ENCODE results near the gene CUX1.
"Not testable (repeated sequence)": the region's sequence is repeated elsewhere in the genome, so short reads cannot be mapped to it uniquely, and the experiment has no call there.

CUX1 gene

GRCh38 chr7:101817471-101818286 lies at the start of gene CUX1:
CUX1 (plus strand) TSS chr7:101817626; CDS start chr7:101817640, 14 bp downstream.
- DNase-seq (ENCODE audit: low spot score), result no peak

GRCh38 chr7:101768280-101768679 lies 49.1 kb upstream of the CUX1 start:
- DNase-seq (ENCODE audit: low spot score), result no peak

GRCh38 chr7:101770466-101770865 lies 47.0 kb upstream of the CUX1 start:
- DNase-seq (ENCODE audit: low spot score), result no peak

GRCh38 chr7:101772508-101773211 lies 44.8 kb upstream of the CUX1 start:
- DNase-seq (ENCODE audit: low spot score), result no peak

- no peak for DNase-seq (ENCODE audit: low spot score)
Measured at GRCh38 chr7:101775181-101775580, 42.2 kb upstream of the CUX1 start.

- no peak for DNase-seq (ENCODE audit: low spot score)
Measured at GRCh38 chr7:101778026-101778580, 39.3 kb upstream of the CUX1 start.

GRCh38 chr7:101779267-101779666 lies 38.2 kb upstream of the CUX1 start:
- DNase-seq (ENCODE audit: low spot score), result no peak

GRCh38 chr7:101780281-101780680 lies 37.1 kb upstream of the CUX1 start:
- no peak for DNase-seq (ENCODE audit: low spot score)

- no peak for DNase-seq (ENCODE audit: low spot score)
Measured at GRCh38 chr7:101781439-101781838, 36.0 kb upstream of the CUX1 start.

GRCh38 chr7:101782476-101782875 lies 35.0 kb upstream of the CUX1 start:
- DNase-seq (ENCODE audit: low spot score), result no peak

- no peak for DNase-seq (ENCODE audit: low spot score)
Measured at GRCh38 chr7:101782896-101783295, 34.5 kb upstream of the CUX1 start.

- DNase-seq (ENCODE audit: low spot score), result no peak
Measured at GRCh38 chr7:101783381-101784181, 33.8 kb upstream of the CUX1 start.

- no peak for DNase-seq (ENCODE audit: low spot score)
Measured at GRCh38 chr7:101784292-101785127, 32.9 kb upstream of the CUX1 start.

- no peak for DNase-seq (ENCODE audit: low spot score)
Measured at GRCh38 chr7:101787864-101788263, 29.6 kb upstream of the CUX1 start.

GRCh38 chr7:101788517-101788916 lies 28.9 kb upstream of the CUX1 start:
- no peak for DNase-seq (ENCODE audit: low spot score)

GRCh38 chr7:101790566-101791293 lies 26.7 kb upstream of the CUX1 start:
- DNase-seq (ENCODE audit: low spot score), result no peak

- no peak for DNase-seq (ENCODE audit: low spot score)
Measured at GRCh38 chr7:101792051-101792681, 25.3 kb upstream of the CUX1 start.

- not testable (repeated sequence) for DNase-seq (ENCODE audit: low spot score)
Measured at GRCh38 chr7:101792682-101793071, 24.7 kb upstream of the CUX1 start.

- DNase-seq (ENCODE audit: low spot score), result no peak
Measured at GRCh38 chr7:101795461-101795860, 22.0 kb upstream of the CUX1 start.

- not testable (repeated sequence) for DNase-seq (ENCODE audit: low spot score)
Measured at GRCh38 chr7:101798173-101798572, 19.3 kb upstream of the CUX1 start.

Measured in cerebellar cortex (tissue), 1 donor.